Esophagus squamous epithelium (tissue), 4 donors: ENCODE measurements around the gene COPZ1.

Experiments used
- POLR2A ChIP-seq, 4 donors: fragments of 450-650 bp; IDR thresholded peaks; one replicate each; pipeline ENCODE4 v1.6.1; 2017; ENCODE audit warnings: antibody characterized with exemption in 4 of 4, mild to moderate bottlenecking in 4 of 4, moderate library complexity in 3 of 4
- TF ChIP-seq, protein P1 (sequence below), 6 experiments: fragments of 450-650 bp in 4 of 6; fragments of 200-600 bp in 2 of 6; sonication (generic) in 2 of 6; IDR thresholded peaks; one replicate each; pipeline ENCODE4 v1.5.1; 2016 to 2019; ENCODE audit warnings: antibody characterized with exemption in 6 of 6, mild to moderate bottlenecking in 4 of 6, moderate library complexity in 4 of 6

GRCh38 chr12:54364413-54364812 is 39.5 kb downstream of the COPZ1 start, which contains the start of gene GPR84:
- TF ChIP-seq, protein P1, sequence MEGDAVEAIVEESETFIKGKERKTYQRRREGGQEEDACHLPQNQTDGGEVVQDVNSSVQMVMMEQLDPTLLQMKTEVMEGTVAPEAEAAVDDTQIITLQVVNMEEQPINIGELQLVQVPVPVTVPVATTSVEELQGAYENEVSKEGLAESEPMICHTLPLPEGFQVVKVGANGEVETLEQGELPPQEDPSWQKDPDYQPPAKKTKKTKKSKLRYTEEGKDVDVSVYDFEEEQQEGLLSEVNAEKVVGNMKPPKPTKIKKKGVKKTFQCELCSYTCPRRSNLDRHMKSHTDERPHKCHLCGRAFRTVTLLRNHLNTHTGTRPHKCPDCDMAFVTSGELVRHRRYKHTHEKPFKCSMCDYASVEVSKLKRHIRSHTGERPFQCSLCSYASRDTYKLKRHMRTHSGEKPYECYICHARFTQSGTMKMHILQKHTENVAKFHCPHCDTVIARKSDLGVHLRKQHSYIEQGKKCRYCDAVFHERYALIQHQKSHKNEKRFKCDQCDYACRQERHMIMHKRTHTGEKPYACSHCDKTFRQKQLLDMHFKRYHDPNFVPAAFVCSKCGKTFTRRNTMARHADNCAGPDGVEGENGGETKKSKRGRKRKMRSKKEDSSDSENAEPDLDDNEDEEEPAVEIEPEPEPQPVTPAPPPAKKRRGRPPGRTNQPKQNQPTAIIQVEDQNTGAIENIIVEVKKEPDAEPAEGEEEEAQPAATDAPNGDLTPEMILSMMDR (IDR thresholded peaks at IDR 0.05), result no peak
- no peak for TF ChIP-seq POLR2A (IDR thresholded peaks at IDR 0.05)
